K562 (cell line): ENCODE data around the gene FTH1. TPM values are rescaled to one million over a fixed set of nuclear protein-coding genes. Genes with fewer than 3 reads are reported as not detected.
A peak's percentile ranks its signal among the peaks of the same experiment; 100 is the strongest.

Source experiments
- ATAC-seq: fragments of 200-7000 bp; cut with Tn5 transposase; 3 replicates; pipeline ENCODE4 v1.9.1; 2020; ENCODE audit warnings: moderate library complexity
- BruUV-seq: library from RNA; stranded (reverse); fragments of 400-500 nt; replicated peaks from 2 replicates; lab custom pipeline; 2021; lab: Mats Ljungman, UMichigan
- CTCF ChIA-PET: fragments of 300-600 bp; formaldehyde crosslinking; extraction: SDS; loops from one replicate; lab custom pipeline; 2021; ENCODE audit warnings: low intra/inter-chr PET ratio; lab: Yijun Ruan, JAX
- POLR2A ChIA-PET: fragments of 300-600, 350-650 bp; sonication (Branson Sonifier 250); formaldehyde crosslinking; extraction: SDS; loops from one replicate; lab custom pipeline; 2021; ENCODE audit warnings: antibody characterized with exemption, inconsistent platforms; lab: Yijun Ruan, JAX
- DNase-seq, 4 experiments: peaks; one replicate each; pipeline versions ENCODE4 v3.0.0 to v3.0.0-alpha.2; 2011 to 2018; ENCODE audit warnings: low spot score in 3 of 4, mixed read lengths in 3 of 4; ENCODE audit errors: extremely low read depth in 1 of 4
- FAIRE-seq: peaks from 2 replicates; lab custom pipeline; 2011; peaks lifted over from hg19 to GRCh38; lab: Jason Lieb, UNC
- H2AFZ ChIP-seq: 2 replicates; pipeline ENCODE4 v1.6.0; 2011; ENCODE audit warnings: low read depth, low read length, control low read depth, inconsistent platforms
- H3K27ac ChIP-seq: fragments of 200-600 bp; 3 replicates; pipeline ENCODE4 v1.8.0; 2011; ENCODE audit warnings: low read depth, mild to moderate bottlenecking, control low read depth, inconsistent platforms, low read length, moderate library complexity, mixed read lengths; ENCODE audit errors: extremely low read depth
- H3K27me3 ChIP-seq, 2 experiments: fragments of 300-600 bp in 1 of 2; 2 replicates in 1 of 2; 3 replicates in 1 of 2; pipeline versions ENCODE4 v1.6.0 to v1.8.0; 2011; ENCODE audit warnings: inconsistent platforms in 2 of 2, low read length in 2 of 2, mild to moderate bottlenecking in 1 of 2, mixed read lengths in 1 of 2, moderate library complexity in 1 of 2; ENCODE audit not compliant: control insufficient read depth in 2 of 2, insufficient read depth in 2 of 2
- H3K36me3 ChIP-seq: fragments of 300-600 bp; 3 replicates; pipeline ENCODE4 v1.8.0; 2011; ENCODE audit warnings: mild to moderate bottlenecking, low read length, inconsistent platforms; ENCODE audit not compliant: control insufficient read depth, insufficient read depth
- H3K4me1 ChIP-seq, 2 experiments: fragments of 200-600 bp in 1 of 2; replicated peaks in 1 of 2; 2 replicates in 1 of 2; 3 replicates in 1 of 2; pipeline versions ENCODE4 v1.5.1 to v1.8.0; 2011; ENCODE audit warnings: inconsistent platforms in 2 of 2, low read length in 2 of 2, mild to moderate bottlenecking in 1 of 2, mixed read lengths in 1 of 2, moderate library complexity in 1 of 2; ENCODE audit not compliant: control insufficient read depth in 2 of 2, insufficient read depth in 2 of 2
- H3K4me2 ChIP-seq: 2 replicates; pipeline ENCODE4 v1.6.1; 2011; ENCODE audit warnings: low read length, control low read depth, inconsistent platforms, mixed read lengths; ENCODE audit not compliant: insufficient read depth
- H3K4me3 ChIP-seq: fragments of 200-600 bp; sonication (generic), shearing (Covaris generic); 2 replicates; pipeline ENCODE4 v1.5.1; 2016; ENCODE audit warnings: control low read depth, inconsistent platforms
- H3K79me2 ChIP-seq: fragments of 200-600 bp; 3 replicates; pipeline ENCODE4 v1.8.0; 2011; ENCODE audit warnings: low read length, inconsistent platforms; ENCODE audit not compliant: control insufficient read depth, insufficient read depth
- H3K9ac ChIP-seq, 2 experiments: 2 replicates each; pipeline versions ENCODE4 v1.6.0 to v1.6.1; 2011; ENCODE audit warnings: low read depth in 2 of 2, low read length in 2 of 2, control low read depth in 1 of 2, inconsistent platforms in 1 of 2, mild to moderate bottlenecking in 1 of 2, mixed read lengths in 1 of 2; ENCODE audit not compliant: insufficient read depth in 1 of 2
- H3K9me1 ChIP-seq: one replicate; pipeline ENCODE4 v1.6.0; 2011; ENCODE audit warnings: inconsistent platforms, mild to moderate bottlenecking, low read length, moderate library complexity; ENCODE audit not compliant: control insufficient read depth, insufficient read depth
- H3K9me3 ChIP-seq: replicated peaks from 2 replicates; pipeline ENCODE4 v1.5.1; 2011; ENCODE audit warnings: low read depth, low read length, inconsistent platforms; ENCODE audit not compliant: control insufficient read depth, insufficient read depth
- H4K20me1 ChIP-seq: replicated peaks from 2 replicates; pipeline ENCODE4 v1.6.1; 2011; ENCODE audit warnings: low read length, inconsistent platforms, mixed read lengths; ENCODE audit not compliant: control insufficient read depth, insufficient read depth
- CAMTA2 ChIP-seq: fragments of 250-450 bp; sonication (Bioruptor Pico); conservative IDR thresholded peaks from 2 replicates; pipeline ENCODE4 v1.5.1; 2022
- CREM ChIP-seq: IDR thresholded peaks from 2 replicates; pipeline ENCODE4 v1.6.1; 2014; ENCODE audit warnings: antibody characterized with exemption, low read depth
- DACH1 ChIP-seq: fragments of 450-650 bp; IDR thresholded peaks from 2 replicates; pipeline ENCODE4 v1.6.1; 2018; ENCODE audit not compliant: partially characterized antibody
- EHMT2 ChIP-seq: fragments of 450-650 bp; IDR thresholded peaks from 2 replicates; pipeline ENCODE4 v1.6.1; 2018; ENCODE audit warnings: antibody characterized with exemption
- FIP1L1 ChIP-seq: fragments of 200-400 bp; formaldehyde crosslinking; IDR thresholded peaks from 2 replicates; pipeline ENCODE4 v1.6.1; 2018; ENCODE audit warnings: mild to moderate bottlenecking, low read depth, low read length; ENCODE audit not compliant: poor library complexity, severe bottlenecking
- HEY1 ChIP-seq: fragments of 250-450 bp; sonication (Bioruptor Pico); IDR thresholded peaks from 2 replicates; pipeline ENCODE4 v1.5.0; 2020; ENCODE audit warnings: mild to moderate bottlenecking, moderate library complexity, borderline replicate concordance
- HNRNPUL1 ChIP-seq: fragments of 200-400 bp; formaldehyde crosslinking; IDR thresholded peaks from 2 replicates; pipeline ENCODE4 v1.6.1; 2017; ENCODE audit warnings: low read length
- JUN ChIP-seq, 2 experiments: sonication (generic) in 1 of 2; formaldehyde crosslinking in 1 of 2; IDR thresholded peaks; 2 replicates each; pipeline versions ENCODE4 v1.6.1 to v1.8.0; 2012 to 2022; ENCODE audit warnings: borderline replicate concordance in 2 of 2, mild to moderate bottlenecking in 2 of 2, improper control_type of control experiment in 1 of 2, low read depth in 1 of 2, low read length in 1 of 2, missing genetic modification reagents in 1 of 2
- KAT7 ChIP-seq: sonication (generic); formaldehyde crosslinking; IDR thresholded peaks from 2 replicates; pipeline ENCODE4 v1.8.0; 2022; ENCODE audit warnings: missing genetic modification reagents, mild to moderate bottlenecking, borderline replicate concordance
- KLF13 ChIP-seq: fragments of 450-650 bp; IDR thresholded peaks from 2 replicates; pipeline ENCODE4 v1.6.1; 2016; ENCODE audit warnings: missing genetic modification characterization, low read depth, mild to moderate bottlenecking, missing compliant biosample characterization, moderate library complexity, borderline replicate concordance
- MEF2D ChIP-seq: conservative IDR thresholded peaks from 2 replicates; pipeline ENCODE4 v1.6.1; 2016; ENCODE audit warnings: low read depth, missing genetic modification characterization, missing compliant biosample characterization
- NCOA6 ChIP-seq: fragments of 450-650 bp; IDR thresholded peaks from 2 replicates; pipeline ENCODE4 v1.6.1; 2017; ENCODE audit warnings: mild to moderate bottlenecking
- RB1 ChIP-seq: fragments of 450-650 bp; IDR thresholded peaks from 2 replicates; pipeline ENCODE4 v1.6.1; 2017; ENCODE audit warnings: low read depth, mild to moderate bottlenecking
- SRF ChIP-seq, 2 experiments: fragments of 250-450, 450-650 bp in 1 of 2; sonication (Bioruptor Pico) in 1 of 2; sonication (generic) in 1 of 2; formaldehyde crosslinking; IDR thresholded peaks; 2 replicates each; pipeline versions ENCODE4 v1.5.0 to v1.5.1; 2020 to 2022; ENCODE audit warnings: mild to moderate bottlenecking in 1 of 2, missing genetic modification reagents in 1 of 2
- ZBTB26 ChIP-seq: fragments of 450-650 bp; formaldehyde crosslinking; IDR thresholded peaks from 2 replicates; pipeline ENCODE4 v1.4.0; 2022; ENCODE audit warnings: missing genetic modification characterization
- ZBTB43 ChIP-seq: sonication (generic); formaldehyde crosslinking; IDR thresholded peaks from 2 replicates; pipeline ENCODE4 v1.8.0; 2023; ENCODE audit warnings: mild to moderate bottlenecking, missing genetic modification reagents
- ZC3H11A ChIP-seq: IDR thresholded peaks from 2 replicates; pipeline ENCODE4 v1.6.1; 2012; ENCODE audit warnings: low read depth, low read length, improper control_type of control experiment
- ZFX ChIP-seq: sonication (generic); formaldehyde crosslinking; IDR thresholded peaks from 2 replicates; pipeline ENCODE4 v1.8.0; 2022; ENCODE audit warnings: mild to moderate bottlenecking, missing genetic modification reagents, moderate library complexity
- ZNF140 ChIP-seq: fragments of 250-450 bp; sonication (Bioruptor Pico); IDR thresholded peaks from 2 replicates; pipeline ENCODE4 v1.8.0; 2021; ENCODE audit warnings: moderate library complexity, mild to moderate bottlenecking, inconsistent platforms
- WGBS: fragments of 100-300 bp; shearing (Covaris generic); methylation state at CpG from one replicate; pipeline ENCODE4 v1.1.6; 2016; ENCODE audit warnings: low coverage, mixed read lengths; ENCODE audit not compliant: insufficient coverage; ENCODE audit errors: missing lambda C conversion rate; 5-methylcytosine and 5-hydroxymethylcytosine counted together
- in situ Hi-C: fragments of 300-500 bp; cut with MboI; formaldehyde crosslinking; loops from 4 replicates; pipeline ENCODE4 v1.15.0; 2018; ENCODE audit warnings: inconsistent platforms, mixed read lengths
- intact Hi-C: fragments of 100-400 bp; cut with micrococcal nuclease; formaldehyde crosslinking; loops from 2 replicates; pipeline ENCODE4 v1.14.2; 2022
- polyA plus RNA-seq, 8 experiments: library from polyadenylated mRNA; depleted of rRNA in 4 of 8; stranded (reverse) in 5 of 8; unstranded in 3 of 8; fragments of >200 nt; fragmentation: Nextera tagmentation in 2 of 8; fragmentation: Illumina TruSeq in 1 of 8; extraction: Ambion mirVana in 2 of 8; extraction: Trizol in 1 of 8; gene quantifications; 2 replicates each; pipeline versions ENCODE4 v1.2.1 to v1.2.3, GENCODE V29; 2011 to 2014; ENCODE audit warnings: inconsistent platforms in 1 of 8, missing spikeins in 1 of 8
- total RNA-seq, 7 experiments: library from RNA; depleted of rRNA in 6 of 7; stranded (reverse); fragments of >200 nt in 6 of 7; fragmentation: Illumina TruSeq in 2 of 7; extraction: Trizol in 2 of 7; gene quantifications; 2 replicates each; pipeline versions ENCODE4 v1.2.1 to v1.2.3, GENCODE V29; 2011 to 2021; ENCODE audit warnings: low replicate concordance in 1 of 7

FTH1 gene
- total and polyA plus RNA-seq, 9 of the 15 experiments (the other 6 are each of a cell fraction or from before 2014, with no cell fraction given), result 370 to 3,146 (median 802) TPM

GRCh38 chr11:61950035-61950547 lies 17.3 kb downstream of the FTH1 start, which contains the start of gene BEST1:
TSS of gene BEST1 (plus strand) at chr11:61950351. CDS start at chr11:61951807, 1,456 bp downstream.
- no peaks in the 10 kb centered on the region for H3K9me3 ChIP-seq
- TSS peak; percentile 95 for BruUV-seq
- 75% methylated on average over 8 of the region's 8 CpGs for WGBS
- DNase-seq, result no peak
- peak within 1 kb of the TSS; percentile 25; the same call in 1 of the 2 replicates for H3K4me3 ChIP-seq
- in situ Hi-C loops, result loop anchor here (5.0 kb wide), 1 partner anchor 153 kb away; no protein-coding TSS in a partner anchor
- intact Hi-C loops, result no loop called here
- peak; percentile 1 for ATAC-seq
- no peaks in the 10 kb centered on the region for H4K20me1 ChIP-seq
- peaks cover 5% of the 10 kb centered on the region for H3K9me1 ChIP-seq
- no peaks in the 10 kb centered on the region for H3K36me3 ChIP-seq
- ChIA-PET CTCF (no interaction called here), POLR2A (interaction anchor here (0.6 to 14.1 kb wide), 31 partner anchors 14 to 173 kb away, joined by 3 to 327 read pairs (median 5); partner anchors contain the start of genes FEN1, FTH1, INCENP and TMEM258)
- no peak for FAIRE-seq
- H3K79me2 ChIP-seq, result no peaks in the 10 kb centered on the region
- H3K27ac ChIP-seq, result peak within 1 kb of the TSS; percentile 85
- no peaks in the 10 kb centered on the region for H3K27me3 ChIP-seq
- peak within 1 kb of the TSS; percentile 60 to 82; a peak in 3 of 4 replicates for H3K9ac ChIP-seq
- peak within 1 kb of the TSS; percentile 72 for H3K4me2 ChIP-seq
- H2AFZ ChIP-seq, result 0 out of 2 replicates have a peak within 1 kb of the TSS, but pooled peaks have one; percentile 6
- peaks cover 26 to 41% of the 10 kb centered on the region in 2 experiments for H3K4me1 ChIP-seq
- no peak for TF ChIP-seq FIP1L1
- no peak for TF ChIP-seq JUN (IDR thresholded peaks at IDR 0.05; ENCODE audit: borderline replicate concordance, low read depth, low read length)
- TF ChIP-seq JUN (CRISPR knock-in tag; IDR thresholded peaks at IDR 0.05; ENCODE audit: borderline replicate concordance), result no peak
- no peak for TF ChIP-seq RB1
- no peak for TF ChIP-seq NCOA6
- no peak for TF ChIP-seq EHMT2
- TF ChIP-seq HEY1 (CRISPR knock-in tag), result no peak
- TF ChIP-seq ZNF140 (CRISPR knock-in tag), result no peak
- no peak for TF ChIP-seq HNRNPUL1
- TF ChIP-seq CREM, result no peak
- TF ChIP-seq ZC3H11A, result no peak
- TF ChIP-seq SRF (CRISPR knock-in tag; IDR thresholded peaks at IDR 0.05), result 0 out of 4 replicates have a peak, but pooled peaks of 1 of the 2 experiments have one; percentile 42
- no peak for TF ChIP-seq ZBTB43 (CRISPR knock-in tag)
- TF ChIP-seq ZFX (CRISPR knock-in tag), result peak; percentile 48; the same call in 1 of the 2 replicates
- no peak for TF ChIP-seq KLF13 (tag)
- TF ChIP-seq MEF2D (tag), result peak; percentile 13; the same call in 1 of the 2 replicates
- peak; percentile 66; the same call in 1 of the 2 replicates for TF ChIP-seq ZBTB26 (CRISPR knock-in tag)
- no peak for TF ChIP-seq DACH1
- no peak for TF ChIP-seq KAT7 (CRISPR knock-in tag)
- no peak for TF ChIP-seq CAMTA2 (CRISPR knock-in tag)
